Astrocyte of the cerebellum (primary cell): Measurements from ENCODE around the gene CGREF1.

Source experiments
- DNase-seq: peaks from one replicate; pipeline ENCODE4 v3.0.0-alpha.2; 2011; ENCODE audit warnings: low read depth
- H3K4me3 ChIP-seq: 2 replicates; pipeline ENCODE4 v1.5.1; 2011; ENCODE audit warnings: mild to moderate bottlenecking, low read depth, low read length, moderate library complexity
- CTCF ChIP-seq: IDR thresholded peaks from 2 replicates; pipeline ENCODE4 v1.5.1; 2012; ENCODE audit warnings: low read length, low read depth, moderate library complexity, mild to moderate bottlenecking; ENCODE audit errors: missing control alignments
- in situ Hi-C: cut with HindIII; loops from 2 replicates; pipeline ENCODE4 v1.10.0; 2017; ENCODE audit warnings: low sequenced_read_pairs

CGREF1 gene

DNA sequence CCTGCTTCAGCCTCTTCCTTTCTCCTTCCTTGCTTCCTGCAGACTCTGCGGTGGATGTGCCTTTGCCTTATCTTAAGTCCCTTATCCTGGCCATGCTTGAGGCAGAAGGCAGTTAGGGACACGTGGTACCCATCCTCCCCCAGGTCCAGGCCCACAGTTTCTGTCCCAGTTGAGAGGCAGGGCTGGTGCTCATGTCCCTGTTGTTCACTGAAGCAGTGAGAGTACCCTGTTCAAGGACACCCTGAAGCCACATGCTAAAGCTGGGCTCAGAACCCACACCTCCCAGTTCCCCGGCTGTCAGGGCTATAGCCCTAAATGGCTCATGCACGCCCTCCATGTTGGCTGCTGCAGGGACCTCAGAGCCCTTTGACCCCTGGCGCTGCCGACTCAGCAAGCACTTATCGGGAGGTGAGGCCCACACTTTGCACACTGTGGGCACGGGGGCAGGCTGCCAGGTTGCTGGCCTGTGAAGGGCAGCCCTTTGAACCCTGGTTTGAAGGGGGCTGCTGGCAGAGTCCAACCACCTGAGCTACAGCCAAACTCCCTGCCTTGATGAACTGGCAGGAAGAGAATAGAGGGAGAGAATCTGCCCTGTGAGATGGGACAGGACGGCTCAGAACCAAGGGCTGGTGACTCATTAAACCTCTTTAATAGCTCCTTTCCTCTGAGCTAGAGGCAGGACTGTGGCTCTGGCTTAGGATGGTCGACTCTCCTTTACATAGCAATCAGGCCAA is 26.1 kb downstream of the CGREF1 start:
- DNase-seq, result no peak
- no peak for TF ChIP-seq CTCF
- H3K4me3 ChIP-seq, result no peak overlapping the region
- in situ Hi-C loops, result no loop called here

GRCh38 chr2:27091746-27092695 is 26.9 kb downstream of the CGREF1 start:
- DNase-seq, result no peak
- H3K4me3 ChIP-seq, result no peak overlapping the region
- in situ Hi-C loops, result no loop called here
- no peak for TF ChIP-seq CTCF

GRCh38 chr2:27089111-27089954 is 29.6 kb downstream of the CGREF1 start:
- in situ Hi-C loops, result no loop called here
- DNase-seq, result no peak
- TF ChIP-seq CTCF, result no peak
- no peak overlapping the region for H3K4me3 ChIP-seq

DNA sequence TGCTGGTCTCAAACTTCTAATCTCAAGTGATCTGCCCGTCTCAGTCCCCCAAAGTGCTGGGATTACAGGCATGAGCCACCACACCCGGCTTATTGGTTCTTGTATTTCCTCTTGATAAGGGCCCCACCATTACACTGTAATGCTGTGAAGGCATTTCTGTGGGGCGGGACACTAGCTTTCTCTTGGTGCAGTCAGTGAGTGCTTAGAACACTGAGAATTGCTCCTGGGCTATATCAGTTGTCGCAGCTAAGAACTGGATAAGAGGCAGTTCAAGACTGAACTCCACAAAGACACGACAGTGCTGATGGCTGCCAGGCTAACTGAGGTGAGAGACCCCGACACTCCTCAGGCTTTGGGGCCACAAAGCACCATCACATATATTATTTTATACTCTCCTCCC is 30.3 kb downstream of the CGREF1 start:
- in situ Hi-C loops, result no loop called here
- TF ChIP-seq CTCF, result no peak
- H3K4me3 ChIP-seq, result no peak overlapping the region
- no peak for DNase-seq

DNA sequence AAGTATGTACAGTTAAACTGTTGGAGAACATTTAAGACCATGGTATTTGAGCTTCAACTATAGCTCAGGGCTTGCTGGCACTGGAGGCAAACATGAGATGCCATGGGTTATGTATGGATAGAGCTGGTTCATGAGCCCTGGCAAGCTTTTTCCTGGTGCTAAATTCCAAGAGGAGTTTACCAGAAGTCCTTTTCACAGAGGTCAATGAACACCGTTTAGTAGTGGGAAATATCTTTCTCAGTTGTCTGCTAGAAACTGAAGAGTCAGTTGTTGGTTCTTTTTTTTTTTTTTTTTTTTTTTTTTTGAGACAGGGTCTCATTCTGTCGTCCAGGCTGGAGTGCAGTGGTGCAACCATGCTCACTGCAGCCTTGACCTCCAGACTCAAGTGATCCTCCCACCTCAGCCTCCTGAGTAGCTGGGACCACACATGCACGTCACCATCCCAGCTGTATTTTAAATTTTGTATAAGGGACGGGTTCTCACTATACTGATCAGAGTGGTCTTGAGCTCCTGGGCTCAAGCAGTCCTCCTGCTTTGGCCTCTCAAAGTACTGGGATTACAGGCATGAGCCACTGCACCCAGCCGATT is 31.0 kb downstream of the CGREF1 start:
- no peak overlapping the region for H3K4me3 ChIP-seq
- no peak for TF ChIP-seq CTCF
- no peak for DNase-seq
- in situ Hi-C loops, result no loop called here
